ENCODE data around the gene BANF2.

Gene BANF2

DNA sequence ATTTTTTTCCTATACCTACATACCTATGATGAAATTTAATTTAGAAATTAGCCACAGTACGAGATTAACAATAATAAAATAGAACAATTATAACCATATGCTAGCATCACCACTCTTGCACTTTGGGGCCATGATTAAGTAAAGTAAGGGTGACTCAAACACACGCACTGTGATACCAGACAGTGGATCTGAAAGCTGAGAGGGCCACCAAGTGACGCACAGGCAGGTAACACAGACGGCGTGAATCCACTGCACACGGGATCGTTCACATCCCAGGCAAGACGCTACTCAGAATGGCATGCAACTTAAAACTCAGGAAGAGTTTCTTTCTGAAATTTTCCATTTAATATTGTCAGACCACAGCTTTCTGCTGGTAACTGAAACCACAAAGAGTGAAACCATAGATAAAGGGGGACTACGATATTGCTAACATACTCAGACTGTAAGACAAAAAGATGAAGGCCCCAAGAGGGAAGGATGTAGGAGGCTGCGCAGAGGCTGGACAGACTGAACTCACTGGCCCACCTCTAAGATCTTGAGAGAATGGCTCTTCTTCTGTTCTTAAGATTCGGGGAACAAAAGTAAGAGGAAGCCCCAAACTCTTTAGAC is 35.6 kb upstream of the BANF2 start:
- no peak for DNase-seq

DNA sequence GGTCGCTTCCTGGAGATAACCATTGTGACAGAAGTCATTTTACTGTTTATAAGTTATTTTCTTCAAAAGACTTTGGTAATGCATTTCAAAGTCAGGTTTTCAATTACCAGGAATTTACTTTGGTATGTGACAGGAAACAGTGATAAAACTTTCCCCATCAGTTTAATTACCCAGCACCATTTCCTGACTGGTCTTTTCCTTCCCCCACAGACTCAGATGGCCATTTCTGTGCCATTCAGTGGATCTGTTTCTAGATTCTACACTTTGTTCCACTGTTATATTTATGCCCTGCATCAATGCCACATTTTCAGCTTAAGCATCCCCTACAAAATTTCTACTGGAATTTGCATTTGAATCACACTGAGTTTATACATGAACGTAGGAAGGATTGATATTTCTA is 34.0 kb upstream of the BANF2 start:
- DNase-seq, result no peak

DNA sequence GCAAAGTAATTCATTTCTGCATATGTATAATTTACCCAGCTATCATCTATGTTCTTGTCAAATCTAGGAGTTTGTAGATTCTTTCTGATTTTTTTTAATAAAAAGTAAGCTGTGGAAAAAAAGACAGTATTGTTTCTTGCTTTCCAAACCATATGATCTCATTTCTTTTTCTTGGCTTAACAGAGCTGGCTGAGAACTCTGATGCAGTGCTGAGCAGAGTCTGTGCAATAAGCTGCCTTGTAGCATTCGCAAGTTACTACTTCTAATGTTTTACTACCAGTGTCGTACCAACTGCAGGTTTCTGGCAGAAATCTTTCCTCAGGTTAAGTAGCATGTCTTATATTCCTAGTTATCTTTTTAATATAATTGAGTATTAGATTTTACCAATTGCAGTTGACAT is 33.3 kb upstream of the BANF2 start:
- no peak for DNase-seq

DNA sequence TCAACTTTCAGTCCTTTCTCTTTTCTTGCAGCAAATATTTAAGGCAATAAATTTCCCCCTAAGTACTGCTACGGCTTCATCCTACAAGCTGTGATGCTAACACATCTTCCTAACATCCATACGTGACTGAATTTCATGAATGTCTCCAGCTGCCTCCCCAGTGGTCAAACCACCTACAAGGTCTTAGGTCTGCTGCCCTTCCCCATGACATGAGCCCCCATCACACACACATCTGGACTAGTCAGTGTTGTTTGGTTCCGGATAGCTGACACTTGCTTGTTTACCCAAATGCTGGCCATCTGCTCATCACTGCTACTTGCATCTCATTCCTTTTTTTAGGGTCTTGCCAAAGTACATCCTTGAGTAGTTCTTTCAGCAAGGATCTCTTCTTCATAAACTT is 32.3 kb upstream of the BANF2 start:
- DNase-seq, result no peak

DNA sequence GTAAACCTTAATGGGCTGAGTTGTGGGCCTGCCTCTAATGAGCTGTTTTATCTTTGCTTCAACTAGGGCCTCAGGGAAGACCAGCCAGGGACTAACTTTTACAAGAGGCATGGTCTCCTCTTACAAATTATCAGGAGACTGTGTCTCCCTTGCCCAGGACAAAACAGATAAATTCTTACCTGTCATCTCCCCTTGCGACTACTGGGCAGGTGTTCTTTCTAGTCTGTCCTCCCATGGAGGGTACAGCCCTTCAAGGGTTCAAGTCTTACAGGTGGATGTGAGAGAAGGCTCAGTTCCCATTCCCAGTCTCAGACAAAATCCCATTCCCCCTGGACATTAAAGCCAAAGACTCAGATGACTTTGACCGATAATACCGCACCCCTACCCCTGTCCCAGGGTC is 31.3 kb upstream of the BANF2 start:
- no peak for DNase-seq

DNA sequence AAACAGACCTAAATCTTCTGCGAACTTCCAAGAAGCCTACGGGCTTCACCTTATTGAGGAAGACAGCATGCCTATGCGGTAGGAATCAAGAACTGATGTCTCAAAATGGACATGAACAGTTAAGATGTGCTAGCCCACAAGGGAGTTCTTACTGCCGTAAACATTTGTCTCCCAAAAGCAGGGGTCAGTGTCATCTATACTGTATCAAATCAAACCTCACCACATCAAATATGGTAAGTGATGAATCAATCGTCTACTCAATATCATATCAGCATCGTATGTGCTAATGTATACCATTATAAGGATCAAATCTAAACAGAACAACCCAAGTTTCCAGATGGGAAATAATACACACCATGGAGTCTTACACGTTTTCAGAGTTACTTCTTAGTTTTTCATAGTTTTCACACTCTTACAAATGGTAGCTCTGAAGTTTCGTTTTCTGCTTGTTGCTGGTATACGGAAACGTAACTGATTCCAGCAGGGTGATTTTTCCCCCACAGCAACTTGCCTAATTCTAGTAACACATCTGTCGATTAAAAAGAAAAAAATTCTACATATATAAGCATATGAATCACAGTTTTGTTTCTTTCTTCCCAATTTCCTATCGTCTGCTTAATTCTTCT is 30.3 kb upstream of the BANF2 start:
- no peak for DNase-seq

DNA sequence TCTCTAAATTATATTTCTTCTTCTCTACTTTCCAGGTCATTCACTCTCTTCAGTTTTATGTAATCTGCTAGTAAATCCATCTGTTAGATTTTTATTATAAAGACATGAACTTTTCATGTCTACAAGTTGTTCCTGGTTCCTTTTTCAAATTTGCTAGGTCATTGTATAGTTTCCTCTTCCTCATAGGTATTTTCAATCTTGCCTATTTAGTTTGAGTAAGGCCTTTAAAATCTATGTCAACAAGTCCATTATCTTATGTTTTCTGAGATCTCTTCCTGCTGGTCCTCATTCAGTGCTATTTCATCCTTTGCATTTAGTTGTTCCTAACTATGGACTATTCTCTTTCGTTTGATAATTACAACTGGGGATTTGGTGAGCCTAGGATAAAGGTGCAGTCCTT is 28.8 kb upstream of the BANF2 start:
- DNase-seq, result peak in 1 of 4 experiments; percentile 40

DNA sequence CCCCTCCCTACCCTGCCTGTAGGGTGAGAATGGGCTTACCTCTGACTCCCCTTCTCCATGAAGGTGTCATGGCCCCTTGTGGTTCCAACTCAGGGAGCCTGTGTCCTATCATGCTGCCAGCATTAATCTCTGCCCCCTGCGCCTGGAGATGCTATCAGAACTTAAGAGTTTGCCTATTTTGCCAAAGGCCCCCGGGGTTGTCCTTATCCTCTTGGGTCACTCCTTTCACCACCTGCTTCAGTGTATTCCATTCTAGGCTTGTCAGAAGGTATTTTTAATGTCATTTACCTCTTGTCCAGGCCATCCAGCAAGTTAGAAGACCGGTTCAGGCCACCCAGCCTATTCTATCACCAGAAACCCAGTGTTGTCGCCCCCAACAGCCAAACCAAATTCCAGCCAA is 28.2 kb upstream of the BANF2 start:
- DNase-seq, result no peak

DNA sequence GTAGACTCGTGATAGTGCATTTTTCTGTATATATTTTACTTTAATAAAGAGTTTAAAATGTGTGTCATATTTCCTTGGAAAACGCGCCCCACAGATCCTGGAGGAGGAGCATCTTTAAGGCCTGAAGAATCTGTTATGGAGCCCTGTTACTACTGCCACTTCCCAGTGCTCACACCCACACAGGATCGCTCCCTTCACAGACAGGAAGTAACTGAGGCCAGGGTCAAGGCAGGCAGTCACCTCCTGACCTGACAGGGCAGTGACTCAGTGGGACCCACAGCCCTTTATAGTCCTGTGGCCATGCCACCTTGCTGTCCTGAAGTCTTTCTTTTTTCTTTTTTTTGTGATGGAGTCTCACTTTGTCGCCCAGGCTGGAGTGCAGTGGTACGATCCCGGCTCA is 26.7 kb upstream of the BANF2 start:
- DNase-seq, result peak; percentile 21 to 74 (median 67)

DNA sequence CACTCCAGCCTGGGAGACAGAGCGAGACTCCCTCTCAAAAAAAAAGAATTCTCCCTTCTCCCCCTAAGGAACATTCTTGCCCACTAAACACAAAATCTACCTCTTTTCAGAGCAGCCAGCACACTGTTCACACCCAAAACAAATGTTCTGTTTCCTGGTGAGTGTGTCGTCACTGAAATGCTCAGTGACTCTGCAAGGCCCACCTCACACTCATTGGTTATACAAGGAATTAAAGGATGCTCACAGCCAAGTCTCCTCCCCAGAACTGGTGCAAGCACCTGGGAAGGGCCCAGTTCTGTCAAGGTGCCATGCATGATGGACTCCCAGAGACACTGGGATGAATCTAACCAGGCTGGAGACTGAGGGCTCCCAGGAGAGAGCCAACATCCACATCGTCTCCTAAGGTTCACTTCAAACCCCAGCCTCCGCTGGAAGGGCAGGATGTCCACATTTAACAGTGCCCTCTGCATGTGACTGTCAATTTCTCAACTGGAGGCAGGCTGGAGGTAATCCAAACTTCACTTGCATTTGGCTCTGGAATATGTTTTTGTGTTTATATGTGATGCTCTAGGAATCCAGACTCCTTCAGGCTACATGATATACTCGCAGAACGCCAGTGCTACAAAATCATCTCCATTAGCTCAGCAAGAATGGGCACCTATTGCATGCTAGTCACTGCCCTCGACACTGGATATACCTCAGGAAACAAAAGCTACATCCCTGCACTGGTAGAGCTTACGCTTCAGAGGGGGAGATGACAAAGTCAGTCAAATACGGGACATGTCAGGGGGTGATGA is 24.8 kb upstream of the BANF2 start:
- DNase-seq, result no peak

DNA sequence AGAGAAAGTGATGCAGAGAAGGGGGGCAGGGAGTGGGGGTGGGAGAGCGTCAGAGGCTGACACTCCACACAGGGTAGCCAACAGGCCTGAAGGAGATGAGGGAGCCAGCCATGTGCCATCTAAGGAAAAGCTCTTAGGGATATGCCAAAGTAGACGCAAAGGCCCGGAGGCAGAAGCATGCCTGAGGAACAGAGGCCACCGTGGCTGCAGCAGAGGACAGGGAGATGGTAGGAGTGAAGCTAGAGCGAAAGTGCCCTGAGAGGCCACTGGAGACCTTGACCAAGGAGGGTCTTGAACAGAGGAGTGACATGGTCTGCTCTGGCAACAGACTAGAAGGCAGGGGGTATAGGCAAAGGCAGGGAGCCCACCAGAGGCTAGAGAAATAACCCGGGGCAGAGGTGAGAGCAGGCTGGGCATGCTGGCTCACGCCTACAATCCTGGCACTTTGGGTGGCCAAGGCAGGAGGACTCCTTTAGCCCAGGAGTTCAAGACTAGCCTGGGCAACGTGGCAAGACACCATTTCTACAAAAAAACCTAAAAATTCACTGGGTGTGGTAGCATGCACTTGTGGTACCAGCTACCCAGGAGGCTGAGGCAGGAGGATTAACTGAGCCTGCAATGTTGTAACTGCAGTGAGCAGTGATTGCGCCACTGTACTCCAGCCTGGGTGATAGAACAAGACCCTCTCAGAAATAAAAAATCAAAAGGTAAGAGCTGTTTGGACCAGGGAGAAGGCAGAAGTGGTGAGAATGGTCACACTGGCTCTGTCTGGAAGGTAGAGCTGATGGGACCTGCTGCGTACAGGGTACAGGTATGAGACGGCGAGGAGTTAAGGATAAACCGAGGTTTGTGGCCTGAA is 24.0 kb upstream of the BANF2 start:
- no peak for DNase-seq

DNA sequence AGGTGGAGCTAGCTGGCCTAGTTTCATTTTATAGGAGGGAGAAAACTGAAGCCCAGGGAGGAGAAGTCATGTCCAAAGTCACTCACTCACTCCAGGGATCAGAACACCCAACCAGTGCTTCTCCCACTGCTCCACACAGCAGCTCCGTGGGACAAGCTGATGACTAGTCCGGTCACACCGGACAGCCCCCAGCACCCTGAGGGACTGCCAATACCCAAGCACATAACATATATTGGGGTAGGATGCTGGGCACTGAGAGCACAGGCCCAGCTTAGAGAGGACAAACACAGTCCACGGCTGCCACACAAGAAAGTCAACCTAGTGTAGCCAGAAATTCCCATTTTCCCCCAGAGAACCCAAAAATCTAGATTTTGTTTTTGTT is 23.4 kb upstream of the BANF2 start:
- DNase-seq, result no peak

DNA sequence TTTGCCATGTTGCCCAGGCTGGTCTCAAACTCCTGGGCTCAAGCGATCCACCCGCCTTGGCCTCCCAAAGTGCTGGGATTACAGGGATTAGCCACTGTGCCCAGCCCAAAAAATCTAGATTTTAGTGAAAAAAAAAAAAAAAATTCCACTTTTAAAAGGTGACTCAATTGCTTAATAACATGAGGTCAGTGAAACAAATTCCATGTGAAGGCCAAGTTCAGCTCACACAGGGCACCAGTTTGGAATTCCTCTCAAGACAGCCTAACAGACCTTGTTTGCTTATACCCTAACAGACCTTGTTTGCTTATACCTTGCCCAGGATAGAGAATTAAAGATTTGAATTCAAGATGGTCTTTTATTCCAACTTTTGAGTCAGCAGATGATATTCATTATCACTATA is 22.8 kb upstream of the BANF2 start:
- no peak for DNase-seq

DNA sequence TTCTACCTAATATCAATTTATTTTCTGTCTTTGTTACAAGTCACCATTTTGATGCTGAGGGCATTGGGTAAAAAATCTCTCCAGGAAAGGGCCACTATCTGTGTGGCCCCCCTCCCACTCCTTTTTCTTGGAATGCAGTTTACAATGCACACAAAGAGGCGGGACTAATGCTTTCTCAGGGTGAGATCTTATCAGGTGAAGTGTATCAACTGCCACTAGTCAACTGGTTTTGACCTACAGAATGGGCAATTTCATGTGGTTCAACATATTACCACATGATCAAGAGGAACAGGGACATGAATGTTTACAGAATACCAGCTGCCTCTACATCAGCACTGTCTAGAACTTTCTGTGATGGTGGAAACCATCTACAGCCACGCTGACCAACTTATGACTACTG is 21.5 kb upstream of the BANF2 start:
- peak in 2 of 4 experiments; percentile 13 to 21 for DNase-seq

DNA sequence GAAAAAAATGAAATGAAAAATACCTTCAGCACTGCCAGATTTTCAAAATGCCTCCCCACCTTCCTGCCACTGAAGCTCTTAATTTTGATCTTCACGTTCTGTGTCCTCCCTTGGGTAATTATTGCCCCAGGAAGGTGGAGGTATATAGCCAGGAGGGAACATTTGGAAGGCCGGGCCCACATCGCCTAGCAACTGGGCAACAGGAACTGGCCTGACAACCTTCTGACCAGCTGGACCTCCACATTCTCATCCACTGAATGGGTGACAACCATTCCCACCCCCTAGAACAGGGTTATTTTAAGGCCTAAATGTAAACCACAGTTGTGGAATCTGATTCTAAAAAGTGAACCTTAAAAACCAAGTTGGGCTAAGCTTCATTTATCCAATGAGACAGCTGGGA is 20.9 kb upstream of the BANF2 start:
- DNase-seq, result no peak

DNA sequence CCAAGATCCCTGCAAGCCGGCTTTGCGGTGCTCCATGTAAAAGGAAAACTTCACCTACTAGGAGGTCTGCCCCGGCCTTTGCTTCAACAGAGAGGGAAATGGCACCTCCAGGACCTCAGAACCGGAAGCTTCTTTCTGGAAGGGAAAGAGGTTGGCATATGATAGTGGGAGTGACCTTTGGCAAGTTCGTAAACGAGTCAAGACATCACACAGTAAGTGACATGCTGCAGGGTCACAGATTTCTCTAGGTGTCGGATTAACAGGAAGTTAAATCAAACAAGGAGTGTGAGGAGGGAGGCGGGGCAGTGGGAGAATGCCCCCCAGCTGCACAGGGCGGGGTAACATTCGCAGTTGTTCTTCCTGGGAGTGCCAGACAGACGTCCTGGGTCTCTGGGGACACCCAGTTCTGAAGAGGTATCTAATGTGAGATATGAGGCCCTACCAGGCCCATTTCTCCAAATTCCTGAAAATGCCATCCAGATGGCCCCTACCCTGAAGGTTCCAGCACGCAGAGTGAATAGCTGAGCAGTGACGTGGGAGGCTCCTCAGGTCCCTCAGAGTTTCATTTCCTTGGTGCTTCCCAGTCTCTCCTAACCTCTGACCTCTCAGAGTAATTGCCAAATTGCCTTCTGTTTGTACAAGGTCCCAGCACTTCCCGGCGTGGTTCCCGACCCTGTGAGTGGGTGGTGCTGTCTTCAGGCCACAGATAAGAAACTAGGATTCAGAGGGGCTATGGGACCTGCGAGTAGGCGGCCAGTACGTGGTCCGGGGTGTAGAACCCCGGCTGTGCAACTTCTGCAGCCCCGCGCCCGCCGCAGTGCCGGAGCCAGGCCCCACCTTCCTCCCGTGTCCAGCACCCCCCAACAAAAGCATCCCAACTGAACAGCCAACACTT is 19.6 kb upstream of the BANF2 start:
- DNase-seq, result peak; percentile 68 to 88 (median 82)

DNA sequence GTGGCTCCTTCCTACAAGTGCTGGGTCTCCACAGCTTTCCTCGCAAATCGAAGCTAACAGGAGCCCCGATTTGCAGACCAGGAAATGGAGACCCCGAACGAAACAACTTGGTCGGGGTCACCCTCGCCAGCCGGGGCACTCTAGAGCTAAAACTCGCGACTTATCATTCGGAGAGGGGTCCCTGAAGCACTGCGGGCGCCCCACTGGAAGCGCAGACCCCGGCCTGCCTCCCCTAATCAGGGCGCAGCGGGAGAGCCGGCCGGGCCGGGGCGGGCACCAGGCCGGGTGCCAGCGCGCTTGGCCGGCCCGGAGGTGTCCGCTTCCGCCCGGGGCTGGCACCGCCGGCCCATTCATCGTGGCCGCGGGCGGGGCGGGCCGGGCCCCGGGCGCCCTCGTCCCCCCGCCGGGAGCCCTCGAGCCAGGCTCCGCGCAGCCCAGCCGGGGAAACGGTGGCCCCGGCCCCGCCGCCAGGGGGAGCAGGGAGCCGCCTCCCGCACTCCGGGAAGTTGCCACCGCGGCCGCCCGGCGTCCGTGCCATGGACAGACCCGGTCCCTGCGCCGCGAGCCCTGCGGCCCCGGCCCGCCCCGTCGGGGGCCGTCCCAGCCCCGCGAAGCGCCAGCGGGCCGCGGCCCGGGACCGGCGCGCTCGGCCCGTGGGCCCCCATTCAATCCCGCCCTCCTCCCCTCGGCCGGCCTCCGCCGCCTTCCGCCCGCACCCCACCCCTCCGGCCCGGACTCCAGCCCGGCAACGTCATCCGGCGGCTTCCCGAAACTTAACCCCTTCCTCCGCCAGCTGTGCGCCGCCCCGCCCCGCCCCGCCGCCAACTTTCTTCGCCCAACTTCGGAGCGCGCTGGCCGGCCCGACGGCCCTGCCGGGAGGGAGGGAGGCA is 18.7 kb upstream of the BANF2 start:
- peak; percentile 86 to 96 (median 91) for DNase-seq

DNA sequence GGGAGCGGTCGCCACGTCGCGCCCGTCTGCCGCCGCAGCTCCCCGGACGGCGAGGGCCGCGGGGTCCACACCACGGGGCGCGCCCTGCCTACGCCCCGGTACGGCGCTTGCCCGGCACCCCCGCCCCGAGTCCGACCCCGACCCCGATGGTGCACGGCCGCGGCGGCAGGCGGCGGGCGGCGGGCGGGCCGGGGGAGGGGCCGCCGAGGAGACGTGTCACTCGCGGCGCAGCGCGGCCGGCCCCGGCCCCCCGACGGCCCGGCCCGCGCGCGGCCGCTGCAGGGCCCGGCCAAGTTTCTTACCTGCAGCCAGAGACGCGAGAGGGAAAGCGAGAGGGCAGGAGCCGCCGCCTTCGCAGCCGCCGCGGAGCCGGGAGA is 18.1 kb upstream of the BANF2 start:
- no peak for DNase-seq

DNA sequence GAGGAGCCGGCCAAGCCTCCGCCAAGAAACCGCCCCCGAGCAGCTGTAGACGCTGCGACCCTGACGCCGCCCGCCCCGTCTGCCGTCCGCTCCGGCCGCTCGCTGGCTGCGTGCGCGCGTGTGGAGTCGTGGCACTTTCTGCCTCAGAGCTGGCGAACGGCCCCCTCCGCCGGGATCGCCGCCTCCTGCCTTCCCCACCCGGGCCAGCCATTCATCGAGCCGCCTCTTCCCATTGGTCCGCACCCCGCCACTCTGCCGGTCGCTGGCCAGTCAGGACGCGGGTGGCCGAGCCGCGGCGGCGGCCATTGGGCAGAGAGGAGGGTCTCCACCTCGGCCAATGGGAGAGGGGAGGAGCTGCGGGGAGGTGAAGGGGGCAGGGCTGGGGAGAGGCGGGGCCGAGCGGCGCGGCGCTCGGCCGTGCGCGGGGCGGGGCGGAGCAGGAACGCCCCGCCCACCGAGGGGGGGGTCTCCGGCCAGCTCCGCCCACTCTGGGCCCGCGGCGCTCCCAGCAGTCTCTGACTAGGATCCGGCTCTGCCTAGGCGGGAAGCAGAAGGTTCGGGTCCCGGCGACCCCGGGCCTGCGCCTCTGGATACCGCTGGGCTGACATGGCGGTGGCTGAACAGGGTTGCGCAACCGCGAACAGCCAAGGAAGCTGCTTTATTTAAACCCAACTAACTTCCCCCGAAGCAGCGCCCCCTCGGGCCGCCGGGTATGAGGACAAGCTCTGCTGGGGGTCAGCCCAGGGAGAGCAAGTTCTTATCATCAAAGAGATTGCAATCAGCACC is 17.5 kb upstream of the BANF2 start, which contains the start of gene RRBP1:
Gene RRBP1, minus strand, starts transcription at position 140 of the 786 bp plus-strand sequence. CDS start 21,735 bp downstream, outside the sequence.
- peak; percentile 98 to 99 (median 99) for DNase-seq

DNA sequence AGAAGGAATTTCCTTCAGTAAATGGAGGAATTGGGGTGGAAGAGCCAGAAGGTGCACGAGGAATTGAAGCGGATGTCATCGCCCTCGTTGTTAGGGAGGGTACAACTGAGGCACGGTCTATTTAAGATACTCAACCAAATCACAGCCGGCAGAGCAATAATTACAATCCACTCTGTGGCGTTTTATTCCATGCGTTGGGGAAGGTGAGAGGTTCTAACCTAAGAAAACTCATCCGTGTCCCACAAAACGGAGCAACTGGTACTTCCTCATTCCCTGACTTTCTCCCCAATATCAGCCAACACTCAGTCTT is 16.9 kb upstream of the BANF2 start:
- peak in 1 of 4 experiments; percentile 10 for DNase-seq
